GM19025 (cell line): ENCODE measurements around the gene TRNP1.

Source experiments
- ATAC-seq: cut with Tn5 transposase; IDR thresholded peaks from one replicate; pipeline ENCODE4 v1.9.1; 2021; ENCODE audit warnings: mild to moderate bottlenecking, low read depth, moderate library complexity; ENCODE audit not compliant: unreplicated experiment

TRNP1 gene

GRCh38 chr1:27000090-27000816 is 6.8 kb downstream of the TRNP1 start:
- no peak for ATAC-seq

GRCh38 chr1:27000817-27001460 is 7.4 kb downstream of the TRNP1 start:
- no peak for ATAC-seq

GRCh38 chr1:27001570-27002360 is 8.3 kb downstream of the TRNP1 start:
- no peak for ATAC-seq

- no peak for ATAC-seq
Observed at GRCh38 chr1:27003745-27004470, 10.4 kb downstream of the TRNP1 start.

GRCh38 chr1:27004471-27005165 is 11.1 kb downstream of the TRNP1 start:
- no peak for ATAC-seq

GRCh38 chr1:27005166-27005530 is 11.7 kb downstream of the TRNP1 start:
- ATAC-seq = no peak

GRCh38 chr1:27005648-27006496 is 12.4 kb downstream of the TRNP1 start:
- ATAC-seq = no peak

GRCh38 chr1:27006683-27007082 is 13.2 kb downstream of the TRNP1 start:
- no peak for ATAC-seq

- no peak for ATAC-seq
Observed at GRCh38 chr1:27007909-27008582, 14.6 kb downstream of the TRNP1 start.

- ATAC-seq = no peak
Observed at GRCh38 chr1:27009601-27010197, 16.2 kb downstream of the TRNP1 start.

GRCh38 chr1:27010226-27010994 is 16.9 kb downstream of the TRNP1 start:
- ATAC-seq = no peak

GRCh38 chr1:27011058-27011764 is 17.7 kb downstream of the TRNP1 start:
- ATAC-seq = no peak

- no peak for ATAC-seq
Observed at GRCh38 chr1:27011976-27012563, 18.6 kb downstream of the TRNP1 start.

- ATAC-seq = no peak
Observed at GRCh38 chr1:27015260-27015659, 21.8 kb downstream of the TRNP1 start.

- ATAC-seq = no peak
Observed at GRCh38 chr1:27016376-27016775, 22.9 kb downstream of the TRNP1 start.

- ATAC-seq = no peak
Observed at GRCh38 chr1:27017207-27017606, 23.7 kb downstream of the TRNP1 start.

GRCh38 chr1:27018316-27018715 is 24.8 kb downstream of the TRNP1 start:
- no peak for ATAC-seq
